HG03095 (cell line): ENCODE results near the gene RPE65.
"Not testable (repeated sequence)": the region's sequence is repeated elsewhere in the genome, so short reads cannot be mapped to it uniquely, and the experiment has no call there.

Experiments used
- ATAC-seq: cut with Tn5 transposase; IDR thresholded peaks from one replicate; pipeline ENCODE4 v1.9.1; 2021; ENCODE audit warnings: moderate library complexity; ENCODE audit not compliant: unreplicated experiment

Gene RPE65

GRCh38 chr1:68453060-68453670 lies 3.4 kb upstream of the RPE65 start:
- no peak for ATAC-seq

- no peak for ATAC-seq
Measured at GRCh38 chr1:68448365-68448764, 1.4 kb downstream of the RPE65 start.

GRCh38 chr1:68445709-68446108 lies 4.0 kb downstream of the RPE65 start:
- ATAC-seq, result no peak

GRCh38 chr1:68442822-68443556 lies 6.8 kb downstream of the RPE65 start:
- peak; percentile 81 for ATAC-seq

GRCh38 chr1:68442006-68442405 lies 7.7 kb downstream of the RPE65 start:
- no peak for ATAC-seq

- peak; percentile 47 for ATAC-seq
Measured at GRCh38 chr1:68438310-68438709, 11.4 kb downstream of the RPE65 start.

- ATAC-seq, result no peak
Measured at GRCh38 chr1:68433395-68433794, 16.4 kb downstream of the RPE65 start.

GRCh38 chr1:68431076-68431475 lies 18.7 kb downstream of the RPE65 start:
- no peak for ATAC-seq

- ATAC-seq, result no peak
Measured at GRCh38 chr1:68429233-68429808, 20.4 kb downstream of the RPE65 start.

- ATAC-seq, result no peak
Measured at GRCh38 chr1:68426594-68426993, 23.2 kb downstream of the RPE65 start.

GRCh38 chr1:68421350-68421749 lies 28.4 kb downstream of the RPE65 start:
- no peak for ATAC-seq

- no peak for ATAC-seq
Measured at GRCh38 chr1:68409426-68409825, 40.3 kb downstream of the RPE65 start.

GRCh38 chr1:68401506-68401905 lies 48.2 kb downstream of the RPE65 start:
- ATAC-seq, result no peak

- ATAC-seq, result not testable (repeated sequence)
Measured at GRCh38 chr1:68395575-68395974, 54.2 kb downstream of the RPE65 start.

- not testable (repeated sequence) for ATAC-seq
Measured at GRCh38 chr1:68392474-68392873, 57.3 kb downstream of the RPE65 start.

GRCh38 chr1:68385798-68386524 lies 63.8 kb downstream of the RPE65 start:
- ATAC-seq, result not testable (repeated sequence)

GRCh38 chr1:68384872-68385411 lies 64.8 kb downstream of the RPE65 start:
- ATAC-seq, result no peak

- no peak for ATAC-seq
Measured at GRCh38 chr1:68384321-68384813, 65.4 kb downstream of the RPE65 start.

GRCh38 chr1:68383092-68383491 lies 66.7 kb downstream of the RPE65 start:
- no peak for ATAC-seq

- ATAC-seq, result no peak
Measured at GRCh38 chr1:68379085-68379478, 70.7 kb downstream of the RPE65 start.
